NB4 (cell line): ENCODE results near the gene ZBTB40.
A peak's percentile ranks its signal among the peaks of the same experiment; 100 is the strongest.

Experiments
- DNase-seq: peaks from one replicate; pipeline ENCODE4 v3.0.0; 2010; ENCODE audit warnings: low read depth
- H3K4me3 ChIP-seq: one replicate; pipeline ENCODE4 v1.5.1; 2011; ENCODE audit warnings: mild to moderate bottlenecking, low read depth, low read length, moderate library complexity
- MYC ChIP-seq: IDR thresholded peaks from 2 replicates; pipeline ENCODE4 v1.6.1; 2011; ENCODE audit warnings: low read depth, low read length
- POLR2A ChIP-seq: IDR thresholded peaks from 2 replicates; pipeline ENCODE4 v1.6.1; 2011; ENCODE audit warnings: mild to moderate bottlenecking; ENCODE audit not compliant: insufficient read length; ENCODE audit errors: extremely low read depth
- TF ChIP-seq, protein P1 (sequence below): IDR thresholded peaks from 2 replicates; pipeline ENCODE4 v1.6.1; 2011; ENCODE audit warnings: low read depth, low read length
- TF ChIP-seq, protein P2 (sequence below): IDR thresholded peaks from one replicate; pipeline ENCODE4 v1.5.1; 2012; ENCODE audit warnings: low read depth, low read length

ZBTB40 gene

DNA sequence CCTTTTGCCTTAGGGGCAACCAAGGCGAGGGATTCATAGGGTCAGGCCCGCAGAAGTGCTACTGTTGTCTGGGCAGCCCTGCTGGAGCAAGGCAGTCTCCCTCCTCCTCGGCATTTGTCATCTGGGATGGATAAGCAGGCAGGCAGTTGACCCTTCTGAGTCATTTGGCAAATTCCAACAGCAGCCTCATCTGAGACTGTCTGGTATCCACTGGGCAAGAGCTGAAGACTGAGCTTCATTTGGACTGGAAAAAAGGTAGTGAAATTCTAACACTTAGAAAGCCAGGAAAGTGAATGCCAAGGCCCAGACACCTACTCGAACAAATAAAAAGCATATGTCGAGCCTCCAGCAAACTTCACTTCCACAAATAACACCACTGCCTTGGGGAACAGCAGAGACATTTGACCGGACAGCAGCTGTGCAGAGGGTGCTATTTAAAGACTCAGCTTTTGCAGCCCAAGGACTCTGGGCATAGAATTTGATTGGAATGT lies 4.0 kb upstream of the ZBTB40 start:
- no peak overlapping the region for H3K4me3 ChIP-seq
- TF ChIP-seq, protein P1, sequence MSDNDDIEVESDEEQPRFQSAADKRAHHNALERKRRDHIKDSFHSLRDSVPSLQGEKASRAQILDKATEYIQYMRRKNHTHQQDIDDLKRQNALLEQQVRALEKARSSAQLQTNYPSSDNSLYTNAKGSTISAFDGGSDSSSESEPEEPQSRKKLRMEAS, result no peak
- TF ChIP-seq, protein P2, sequence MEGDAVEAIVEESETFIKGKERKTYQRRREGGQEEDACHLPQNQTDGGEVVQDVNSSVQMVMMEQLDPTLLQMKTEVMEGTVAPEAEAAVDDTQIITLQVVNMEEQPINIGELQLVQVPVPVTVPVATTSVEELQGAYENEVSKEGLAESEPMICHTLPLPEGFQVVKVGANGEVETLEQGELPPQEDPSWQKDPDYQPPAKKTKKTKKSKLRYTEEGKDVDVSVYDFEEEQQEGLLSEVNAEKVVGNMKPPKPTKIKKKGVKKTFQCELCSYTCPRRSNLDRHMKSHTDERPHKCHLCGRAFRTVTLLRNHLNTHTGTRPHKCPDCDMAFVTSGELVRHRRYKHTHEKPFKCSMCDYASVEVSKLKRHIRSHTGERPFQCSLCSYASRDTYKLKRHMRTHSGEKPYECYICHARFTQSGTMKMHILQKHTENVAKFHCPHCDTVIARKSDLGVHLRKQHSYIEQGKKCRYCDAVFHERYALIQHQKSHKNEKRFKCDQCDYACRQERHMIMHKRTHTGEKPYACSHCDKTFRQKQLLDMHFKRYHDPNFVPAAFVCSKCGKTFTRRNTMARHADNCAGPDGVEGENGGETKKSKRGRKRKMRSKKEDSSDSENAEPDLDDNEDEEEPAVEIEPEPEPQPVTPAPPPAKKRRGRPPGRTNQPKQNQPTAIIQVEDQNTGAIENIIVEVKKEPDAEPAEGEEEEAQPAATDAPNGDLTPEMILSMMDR, result no peak
- TF ChIP-seq POLR2A (no peak), MYC (no peak)
- DNase-seq, result no peak

DNA sequence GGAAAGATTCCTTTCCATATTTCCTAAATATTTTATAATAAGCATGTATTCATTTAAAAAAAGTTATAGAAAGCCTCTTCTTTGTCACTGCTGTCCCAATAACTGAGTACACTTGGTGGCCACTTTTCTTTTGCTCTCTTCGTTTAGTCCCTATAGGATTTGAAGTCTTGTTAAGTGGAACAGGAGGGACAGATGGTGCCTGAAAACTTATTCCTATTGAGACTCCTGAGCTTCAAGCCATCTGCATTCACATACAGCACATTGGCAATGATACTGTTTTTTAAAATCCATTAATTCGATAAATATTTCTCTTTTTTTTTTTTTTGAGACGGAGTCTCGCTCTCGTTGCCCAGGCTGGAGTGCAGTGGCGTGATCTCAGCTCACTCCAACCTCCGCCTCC lies 2.0 kb upstream of the ZBTB40 start:
- no peak for DNase-seq
- no peak overlapping the region for H3K4me3 ChIP-seq
- no peak for TF ChIP-seq POLR2A
- TF ChIP-seq, protein P2, result no peak
- TF ChIP-seq, protein P1, result no peak
- no peak for TF ChIP-seq MYC

DNA sequence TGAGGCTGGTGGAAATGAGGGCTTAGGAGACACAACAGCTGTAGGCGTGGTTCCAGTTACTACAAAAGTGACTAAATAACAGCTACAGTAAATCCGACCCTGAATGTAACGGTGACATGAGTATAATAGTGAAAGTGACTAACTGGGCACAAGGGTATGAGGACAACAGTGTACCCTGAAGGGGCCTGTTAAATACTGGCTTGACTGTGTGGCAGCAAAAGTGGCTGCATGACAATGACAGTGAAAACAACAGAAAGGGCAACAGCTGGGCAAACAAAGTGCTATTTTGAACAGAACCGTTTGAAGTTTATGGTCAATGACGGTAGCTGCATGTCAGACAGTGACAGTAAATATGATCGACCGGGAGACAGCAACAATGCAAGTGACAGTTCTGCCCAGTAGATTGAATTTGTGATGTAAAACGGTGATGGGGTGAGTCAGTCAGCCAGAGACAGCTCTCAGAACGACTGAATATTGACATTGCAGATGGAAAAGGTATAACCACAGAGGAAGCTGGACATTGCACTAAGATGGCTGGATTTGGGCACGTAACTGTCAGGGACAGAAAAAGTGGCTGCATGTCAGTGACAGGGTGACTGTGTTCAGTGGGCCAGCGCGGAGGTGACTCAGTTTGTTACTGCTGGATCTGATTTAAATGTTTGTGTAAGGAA lies 1.2 kb upstream of the ZBTB40 start:
- TF ChIP-seq MYC (no peak), POLR2A (no peak)
- TF ChIP-seq, protein P1, result no peak
- TF ChIP-seq, protein P2, result no peak
- no peak for DNase-seq
- no peak overlapping the region for H3K4me3 ChIP-seq

DNA sequence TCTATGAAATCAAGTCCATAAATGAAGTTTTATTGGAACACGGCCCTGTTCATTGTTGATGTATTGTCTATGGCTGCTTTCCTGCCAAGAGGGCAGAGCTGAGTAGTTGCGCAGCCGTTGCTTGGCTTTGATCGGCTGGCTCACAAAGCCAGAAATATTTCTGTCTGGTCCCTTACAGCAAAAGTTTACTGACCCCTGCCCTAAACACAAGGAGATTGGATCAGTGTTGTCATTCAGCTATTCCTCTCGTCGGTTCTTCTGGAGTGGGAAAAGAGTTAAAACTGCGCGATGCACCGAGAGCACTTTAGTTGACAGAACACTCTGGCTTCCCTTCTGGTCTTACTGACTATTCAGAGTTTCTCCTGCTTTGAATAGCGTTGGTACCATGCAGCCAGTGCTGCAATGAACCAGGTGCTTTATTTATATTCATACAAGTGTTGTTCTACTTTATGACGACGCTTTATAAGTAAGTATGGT lies 868 bp downstream of the ZBTB40 start:
- TF ChIP-seq, protein P2, result no peak
- TF ChIP-seq POLR2A (no peak), MYC (no peak)
- TF ChIP-seq, protein P1, result no peak
- DNase-seq, result no peak
- H3K4me3 ChIP-seq, result peak overlapping the region; percentile 89

DNA sequence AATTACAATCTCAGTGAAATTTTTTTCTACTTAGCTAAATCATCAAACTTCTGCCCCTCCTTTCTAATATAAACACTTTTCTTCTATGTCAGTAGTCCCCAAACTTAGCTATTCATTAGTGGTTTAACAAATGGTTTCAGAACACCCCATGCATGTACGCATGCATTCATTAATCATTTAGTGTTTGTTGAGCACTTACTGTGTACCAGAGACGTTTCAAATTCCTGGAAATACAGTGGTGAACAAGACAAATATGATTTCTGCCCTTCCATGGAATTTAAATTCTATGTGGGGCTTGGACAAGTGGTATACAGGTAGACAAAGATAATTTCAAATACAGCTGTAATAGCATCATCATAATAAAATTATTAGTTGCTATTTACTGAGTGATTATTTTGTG lies 1.5 kb downstream of the ZBTB40 start:
- no peak for DNase-seq
- H3K4me3 ChIP-seq, result peak overlapping the region; percentile 89
- TF ChIP-seq, protein P2, result no peak
- TF ChIP-seq POLR2A, result no peak
- no peak for TF ChIP-seq MYC
- TF ChIP-seq, protein P1, result no peak
